ENCODE data around the gene PC. TPM values are rescaled to one million over a fixed set of nuclear protein-coding genes. Genes with fewer than 3 reads are reported as not detected.

PC gene
- total RNA-seq, 6 donors from 2014 or later, result 5.0 to 49.9 (median 20.9) TPM

DNA sequence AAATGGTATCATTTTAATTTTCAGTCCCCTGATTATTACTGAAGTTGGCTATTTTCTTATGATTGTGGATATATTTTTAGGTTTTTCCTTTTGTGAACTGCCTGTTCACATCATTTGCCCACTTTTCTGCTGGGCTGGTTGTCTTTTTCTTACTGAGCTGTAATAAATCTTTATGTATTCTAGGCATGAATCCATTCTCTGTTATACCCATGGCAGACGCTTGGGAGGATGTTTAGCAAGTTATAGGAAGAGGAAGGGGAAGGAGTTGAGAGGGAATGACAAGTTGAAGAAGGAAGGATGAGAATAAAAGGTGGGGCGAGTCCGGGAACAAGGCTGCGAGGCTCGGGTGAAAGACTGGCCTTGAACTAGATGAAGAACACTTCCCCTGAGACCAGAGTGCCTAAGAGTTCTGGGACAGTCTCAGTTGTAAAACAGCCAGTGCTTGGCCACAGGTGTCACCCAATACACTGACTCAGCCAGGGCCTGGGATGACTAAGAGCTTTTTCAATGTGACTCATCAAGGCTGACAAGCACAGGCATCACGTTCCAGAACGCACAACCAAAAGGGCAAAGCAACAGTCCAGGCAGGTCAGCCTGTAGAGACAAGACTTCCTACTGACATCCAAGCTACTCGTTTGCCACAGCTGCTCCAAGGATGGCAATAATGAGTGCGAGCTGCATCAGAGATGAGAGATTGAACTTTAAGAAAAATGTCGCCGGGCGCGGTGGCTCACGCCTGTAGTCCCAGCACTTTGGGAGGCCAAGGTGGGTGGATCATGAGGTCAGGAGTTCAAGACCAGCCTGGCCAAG lies 66.1 kb downstream of the PC start:
- Histone ChIP-seq H3K9me3 (no peaks in the 10 kb centered on the region), H3K27me3 (no peaks in the 10 kb centered on the region), H3K36me3 (no peaks in the 10 kb centered on the region), H3K4me3 (no peak overlapping the region), H3K27ac (no peak overlapping the region), H3K4me1 (peaks cover 0 to 4% (median 0%) of the 10 kb centered on the region in 4 donors)
- TF ChIP-seq POLR2AphosphoS5 (IDR thresholded peaks at IDR 0.05), result no peak
- TF ChIP-seq EP300 (IDR thresholded peaks at IDR 0.05), result no peak
- TF ChIP-seq, protein P1, sequence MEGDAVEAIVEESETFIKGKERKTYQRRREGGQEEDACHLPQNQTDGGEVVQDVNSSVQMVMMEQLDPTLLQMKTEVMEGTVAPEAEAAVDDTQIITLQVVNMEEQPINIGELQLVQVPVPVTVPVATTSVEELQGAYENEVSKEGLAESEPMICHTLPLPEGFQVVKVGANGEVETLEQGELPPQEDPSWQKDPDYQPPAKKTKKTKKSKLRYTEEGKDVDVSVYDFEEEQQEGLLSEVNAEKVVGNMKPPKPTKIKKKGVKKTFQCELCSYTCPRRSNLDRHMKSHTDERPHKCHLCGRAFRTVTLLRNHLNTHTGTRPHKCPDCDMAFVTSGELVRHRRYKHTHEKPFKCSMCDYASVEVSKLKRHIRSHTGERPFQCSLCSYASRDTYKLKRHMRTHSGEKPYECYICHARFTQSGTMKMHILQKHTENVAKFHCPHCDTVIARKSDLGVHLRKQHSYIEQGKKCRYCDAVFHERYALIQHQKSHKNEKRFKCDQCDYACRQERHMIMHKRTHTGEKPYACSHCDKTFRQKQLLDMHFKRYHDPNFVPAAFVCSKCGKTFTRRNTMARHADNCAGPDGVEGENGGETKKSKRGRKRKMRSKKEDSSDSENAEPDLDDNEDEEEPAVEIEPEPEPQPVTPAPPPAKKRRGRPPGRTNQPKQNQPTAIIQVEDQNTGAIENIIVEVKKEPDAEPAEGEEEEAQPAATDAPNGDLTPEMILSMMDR (IDR thresholded peaks at IDR 0.05), result no peak
- TF ChIP-seq POLR2A (IDR thresholded peaks at IDR 0.05), result no peak
- ATAC-seq (ENCODE audit: low FRiP score in 2 of 2) (peak in 1 of 2 donors; percentile 48), DNase-seq (peak in 1 of 2 donors; percentile 32)
- WGBS, 2 donors, result 70 to 72% methylated on average over 14 of the region's 14 CpGs

DNA sequence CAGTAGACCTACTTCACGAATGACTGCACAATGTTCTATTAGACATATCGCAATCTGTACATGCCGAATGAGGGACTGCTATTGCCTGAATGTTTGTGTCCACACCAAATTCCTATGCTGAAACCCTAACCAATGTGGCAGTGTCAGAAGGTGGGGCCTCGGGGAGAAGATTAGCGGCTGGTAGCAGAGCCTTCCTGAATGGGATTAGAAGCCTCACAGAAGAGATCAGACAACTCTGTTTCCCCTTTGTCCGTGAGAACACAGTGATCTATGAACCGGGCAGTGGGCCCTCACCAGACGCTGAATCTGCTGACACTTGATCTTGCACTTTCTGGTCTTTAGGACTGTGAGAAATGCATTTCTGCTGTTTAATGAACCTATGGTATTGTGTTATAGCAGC lies 68.2 kb downstream of the PC start:
- no peak overlapping the region for H3K4me3 ChIP-seq
- H3K27ac ChIP-seq, result no peak overlapping the region
- TF ChIP-seq POLR2A (IDR thresholded peaks at IDR 0.05) (no peak), EP300 (IDR thresholded peaks at IDR 0.05) (no peak), POLR2AphosphoS5 (IDR thresholded peaks at IDR 0.05) (no peak)
- TF ChIP-seq, protein P1 (IDR thresholded peaks at IDR 0.05), result no peak
- no peaks in the 10 kb centered on the region for H3K9me3 ChIP-seq
- H3K27me3 ChIP-seq, result no peaks in the 10 kb centered on the region
- H3K4me1 ChIP-seq, result peaks cover 0 to 4% (median 0%) of the 10 kb centered on the region in 4 donors
- DNase-seq, result no peak
- 79 to 81% methylated on average over 8 of the region's 8 CpGs for WGBS, 2 donors
- H3K36me3 ChIP-seq, result no peaks in the 10 kb centered on the region
- no peak for ATAC-seq (ENCODE audit: low FRiP score in 2 of 2)

DNA sequence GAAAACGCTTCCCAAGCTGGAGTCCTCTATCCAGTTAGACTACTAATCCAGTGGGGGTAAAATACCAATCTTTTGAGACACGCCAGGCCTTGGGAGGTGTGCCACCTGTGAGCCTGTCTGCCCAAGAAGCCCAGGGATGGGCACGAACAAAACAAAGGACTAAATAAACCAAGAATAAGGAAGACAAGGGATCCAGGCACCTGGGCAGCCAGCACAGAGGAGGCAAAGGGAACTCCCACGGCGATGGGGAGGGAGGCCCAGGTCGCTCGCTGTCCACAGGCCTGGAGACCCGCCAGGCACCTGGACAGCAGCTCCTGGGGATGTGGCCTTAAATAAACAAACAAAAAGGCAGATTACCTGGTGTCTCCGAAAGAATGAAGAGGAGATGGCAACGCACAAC lies 69.9 kb downstream of the PC start:
- Histone ChIP-seq H3K36me3 (no peaks in the 10 kb centered on the region), H3K4me3 (no peak overlapping the region), H3K27ac (no peak overlapping the region), H3K27me3 (no peaks in the 10 kb centered on the region), H3K9me3 (no peaks in the 10 kb centered on the region), H3K4me1 (peaks cover 0 to 7% (median 3%) of the 10 kb centered on the region in 4 donors)
- no peak for DNase-seq
- WGBS, 2 donors, result 90 to 93% methylated on average over 10 of the region's 10 CpGs
- TF ChIP-seq EP300 (IDR thresholded peaks at IDR 0.05) (no peak), POLR2AphosphoS5 (IDR thresholded peaks at IDR 0.05) (no peak), POLR2A (IDR thresholded peaks at IDR 0.05) (no peak)
- TF ChIP-seq, protein P1 (IDR thresholded peaks at IDR 0.05), result no peak
- no peak for ATAC-seq (ENCODE audit: low FRiP score in 2 of 2)

DNA sequence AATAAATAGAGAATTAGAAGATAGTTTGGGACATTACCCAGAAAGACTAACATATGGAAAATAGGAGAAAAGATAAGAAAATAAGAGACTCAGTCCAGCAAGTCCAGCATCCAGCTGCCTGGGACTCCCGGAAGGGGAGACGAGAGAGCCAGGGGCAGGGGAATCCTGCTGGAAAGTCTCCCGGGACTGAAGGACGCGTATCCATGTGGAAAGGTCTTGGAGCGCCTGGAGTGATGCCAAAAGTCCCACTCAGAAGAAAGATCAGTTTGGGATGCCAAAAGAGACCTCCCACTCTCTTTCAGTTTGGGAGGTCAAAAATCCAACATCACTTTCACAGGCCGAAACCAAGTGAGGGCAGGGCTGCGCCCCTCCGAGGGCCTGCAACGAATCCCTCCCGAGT lies 70.7 kb downstream of the PC start:
- TF ChIP-seq POLR2A (IDR thresholded peaks at IDR 0.05), result no peak
- TF ChIP-seq POLR2AphosphoS5 (IDR thresholded peaks at IDR 0.05), result no peak
- no peak for TF ChIP-seq EP300 (IDR thresholded peaks at IDR 0.05)
- peaks cover 6 to 13% (median 11%) of the 10 kb centered on the region in 4 donors for H3K4me1 ChIP-seq
- no peaks in the 10 kb centered on the region for H3K9me3 ChIP-seq
- no peaks in the 10 kb centered on the region for H3K27me3 ChIP-seq
- H3K27ac ChIP-seq, result no peak overlapping the region
- ATAC-seq (ENCODE audit: low FRiP score in 2 of 2), result no peak
- DNase-seq, result no peak
- H3K36me3 ChIP-seq, result no peaks in the 10 kb centered on the region
- WGBS, 2 donors, result 79 to 88% methylated on average over 11 of the region's 11 CpGs
- H3K4me3 ChIP-seq, result no peak overlapping the region

DNA sequence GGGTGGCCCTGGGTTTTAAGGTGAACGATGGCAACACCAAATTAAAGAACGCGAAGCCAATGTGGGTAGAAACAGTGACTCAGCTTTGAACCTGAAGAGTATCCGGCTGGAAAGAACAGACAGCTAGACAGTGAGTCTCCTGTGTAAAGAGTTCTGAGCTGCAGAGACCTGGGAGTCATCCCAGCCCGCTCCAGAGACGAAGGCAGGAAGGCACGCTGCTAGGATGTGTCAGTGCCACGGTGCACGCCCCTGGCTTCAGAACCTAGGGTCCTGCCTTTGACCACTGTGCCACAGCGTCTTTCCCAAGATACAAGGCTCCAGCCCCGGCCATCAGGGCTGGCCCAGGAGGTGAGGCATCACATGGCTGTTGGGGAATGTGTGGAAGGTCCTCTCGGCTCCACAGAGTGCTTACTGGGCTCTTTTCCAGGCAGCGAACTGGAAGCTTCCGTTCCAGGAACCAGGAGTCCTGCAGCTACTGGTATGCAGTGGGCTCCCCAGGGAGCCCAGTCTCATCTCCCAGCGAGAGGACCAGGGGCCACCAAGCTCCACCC lies 71.4 kb downstream of the PC start:
- H3K4me1 ChIP-seq, result peaks cover 8 to 15% (median 12%) of the 10 kb centered on the region in 4 donors
- no peaks in the 10 kb centered on the region for H3K9me3 ChIP-seq
- H3K27me3 ChIP-seq, result no peaks in the 10 kb centered on the region
- H3K36me3 ChIP-seq, result no peaks in the 10 kb centered on the region
- no peak overlapping the region for H3K4me3 ChIP-seq
- DNase-seq (peak in 1 of 2 donors; percentile 44), ATAC-seq (ENCODE audit: low FRiP score in 2 of 2) (no peak)
- TF ChIP-seq, protein P1 (IDR thresholded peaks at IDR 0.05), result no peak
- TF ChIP-seq POLR2A (IDR thresholded peaks at IDR 0.05), result no peak
- no peak for TF ChIP-seq POLR2AphosphoS5 (IDR thresholded peaks at IDR 0.05)
- no peak for TF ChIP-seq EP300 (IDR thresholded peaks at IDR 0.05)
- whole genome bisulfite sequencing, 2 donors, result 69 to 80% methylated on average over 14 to 15 of the region's 15 CpGs
- no peak overlapping the region for H3K27ac ChIP-seq
